PC-3 (cell line): ENCODE data around the gene TPST2. TPM values are rescaled to one million over a fixed set of nuclear protein-coding genes. Genes with fewer than 3 reads are reported as not detected.

Experiments
- ATAC-seq: fragments of 200-7000 bp; cut with Tn5 transposase; 2 replicates; pipeline ENCODE4 v1.9.1; 2020; ENCODE audit warnings: mild to moderate bottlenecking, moderate library complexity
- BruUV-seq: library from RNA; stranded (reverse); fragments of 400-500 nt; replicated peaks from 2 replicates; lab custom pipeline; 2021; lab: Mats Ljungman, UMichigan
- CTCF ChIA-PET: fragments of 300-600 bp; sonication (Branson Sonifier 250); formaldehyde crosslinking; loops from one replicate; lab custom pipeline; 2022; ENCODE audit warnings: antibody characterized with exemption; lab: Charles Lee
- POLR2A ChIA-PET: fragments of 300-600 bp; sonication (Branson Sonifier 250); formaldehyde crosslinking; loops from one replicate; lab custom pipeline; 2022; ENCODE audit warnings: antibody characterized with exemption; ENCODE audit not compliant: unreplicated experiment; lab: Charles Lee
- DNase-seq: peaks from one replicate; pipeline ENCODE4 v3.0.0-alpha.2; 2015
- H2AFZ ChIP-seq: fragments of 300-600 bp; sonication (generic); 2 replicates; pipeline ENCODE4 v1.6.0; 2016; ENCODE audit warnings: antibody characterized with exemption, low read length
- H3F3A ChIP-seq: fragments of 300-600 bp; sonication (generic); one replicate; pipeline ENCODE4 v1.6.0; 2017; ENCODE audit warnings: antibody characterized with exemption, low read length, control low read depth, mild to moderate bottlenecking; ENCODE audit not compliant: unreplicated experiment
- H3K27ac ChIP-seq: fragments of 300-600 bp; sonication (generic); 2 replicates; pipeline ENCODE4 v1.5.1; 2016; ENCODE audit warnings: mild to moderate bottlenecking, low read length
- H3K27me3 ChIP-seq: fragments of 300-600 bp; sonication (generic); 2 replicates; pipeline ENCODE4 v1.6.1; 2016; ENCODE audit warnings: low read length, mixed read lengths
- H3K36me3 ChIP-seq: fragments of 300-600 bp; sonication (generic); 2 replicates; pipeline ENCODE4 v1.6.1; 2016; ENCODE audit warnings: low read depth, mixed run types, low read length, mixed read lengths
- H3K4me1 ChIP-seq: fragments of 300-600 bp; sonication (generic); 2 replicates; pipeline ENCODE4 v1.5.1; 2016; ENCODE audit warnings: low read length; ENCODE audit not compliant: insufficient read depth
- H3K4me2 ChIP-seq: fragments of 300-600 bp; sonication (generic); 2 replicates; pipeline ENCODE4 v1.6.0; 2016; ENCODE audit warnings: low read length
- H3K4me3 ChIP-seq: fragments of 300-600 bp; sonication (generic); 2 replicates; pipeline ENCODE4 v1.5.1; 2016; ENCODE audit warnings: mild to moderate bottlenecking, low read length, mixed read lengths
- H3K79me2 ChIP-seq: fragments of 300-600 bp; sonication (generic); 2 replicates; pipeline ENCODE4 v1.6.1; 2017; ENCODE audit warnings: low read length, mixed read lengths
- H3K9ac ChIP-seq: fragments of 300-600 bp; sonication (generic); 2 replicates; pipeline ENCODE4 v1.6.0; 2016; ENCODE audit warnings: mild to moderate bottlenecking, low read length
- H3K9me2 ChIP-seq: fragments of 300-600 bp; sonication (generic); replicated peaks from 2 replicates; pipeline ENCODE4 v1.6.1; 2016; ENCODE audit warnings: mixed run types, low read length, mixed read lengths
- H3K9me3 ChIP-seq: fragments of 300-600 bp; sonication (generic); 2 replicates; pipeline ENCODE4 v1.6.1; 2016; ENCODE audit warnings: low read length, mixed read lengths
- H4K20me1 ChIP-seq: fragments of 300-600 bp; sonication (generic); 2 replicates; pipeline ENCODE4 v1.6.1; 2016; ENCODE audit warnings: low read length, mixed read lengths
- CTCF ChIP-seq: fragments of 300-600 bp; sonication (generic); conservative IDR thresholded peaks from 2 replicates; pipeline ENCODE4 v1.5.1; 2017; ENCODE audit warnings: antibody characterized with exemption, low read depth, mild to moderate bottlenecking, low read length
- EZH2 ChIP-seq: fragments of 300-600 bp; sonication (generic); IDR thresholded peaks from one replicate; pipeline ENCODE4 v1.6.1; 2017; ENCODE audit warnings: antibody characterized with exemption, mild to moderate bottlenecking, low read length; ENCODE audit not compliant: unreplicated experiment
- EZH2phosphoT487 ChIP-seq: fragments of 300-600 bp; sonication (generic); IDR thresholded peaks from 2 replicates; pipeline ENCODE4 v1.6.1; 2018; ENCODE audit warnings: mild to moderate bottlenecking, antibody characterized with exemption, low read length, borderline replicate concordance
- intact Hi-C: fragments of 100-400 bp; cut with micrococcal nuclease; formaldehyde crosslinking; loops from 2 replicates; pipeline ENCODE4 v1.9.0; 2023
- total RNA-seq: library from RNA; depleted of rRNA; stranded (reverse); fragments of >200 nt; gene quantifications from 2 replicates; pipeline ENCODE4 v1.2.3, GENCODE V29; 2014

Gene TPST2
- total RNA-seq, 1 experiment from 2014 or later, result 8.1 TPM

- POLR2A ChIA-PET, result no interaction called here
- DNase-seq, result no peak
- H3K27me3 ChIP-seq, result no peaks in the 10 kb centered on the region
- H3K27ac ChIP-seq, result no peak overlapping the region
- CTCF ChIA-PET, result no interaction called here
- no peak overlapping the region for H3K4me2 ChIP-seq
- H3K4me3 ChIP-seq, result no peak overlapping the region
- no peaks in the 10 kb centered on the region for H3K9me2 ChIP-seq
- no TSS peak for BruUV-seq
- no peaks in the 10 kb centered on the region for H3K36me3 ChIP-seq
- intact Hi-C loops, result no loop called here
- no peaks in the 10 kb centered on the region for H3F3A ChIP-seq
- H2AFZ ChIP-seq, result no peak overlapping the region
- no peaks in the 10 kb centered on the region for H4K20me1 ChIP-seq
- no peaks in the 10 kb centered on the region for H3K4me1 ChIP-seq
- no peak overlapping the region for H3K9ac ChIP-seq
- no peaks in the 10 kb centered on the region for H3K9me3 ChIP-seq
- no peak for ATAC-seq
- H3K79me2 ChIP-seq, result no peaks in the 10 kb centered on the region
- no peak for TF ChIP-seq EZH2phosphoT487
- TF ChIP-seq EZH2, result no peak
- no peak for TF ChIP-seq CTCF
These were observed 48.6 kb downstream of the TPST2 start for GRCh38 chr22:26541167-26541819.

- Histone ChIP-seq H3K9ac (no peak overlapping the region), H3K79me2 (no peaks in the 10 kb centered on the region), H3K4me2 (no peak overlapping the region), H3K27me3 (no peaks in the 10 kb centered on the region), H3K36me3 (no peaks in the 10 kb centered on the region), H3K9me3 (no peaks in the 10 kb centered on the region), H3K4me3 (no peak overlapping the region), H3K27ac (no peak overlapping the region), H3K4me1 (no peaks in the 10 kb centered on the region), H4K20me1 (no peaks in the 10 kb centered on the region), H2AFZ (no peak overlapping the region), H3F3A (no peaks in the 10 kb centered on the region), H3K9me2 (no peaks in the 10 kb centered on the region)
- intact Hi-C loops, result no loop called here
- no peak for TF ChIP-seq EZH2phosphoT487
- TF ChIP-seq EZH2, result no peak
- no peak for ATAC-seq
- POLR2A ChIA-PET, result no interaction called here
- CTCF ChIA-PET, result no interaction called here
- BruUV-seq, result no TSS peak
- DNase-seq, result no peak
These were observed 49.8 kb downstream of the TPST2 start for GRCh38 chr22:26540119-26540518.

GRCh38 chr22:26536762-26537134, 53.2 kb downstream of the TPST2 start:
- intact Hi-C loops, result no loop called here
- ATAC-seq (no peak), DNase-seq (no peak)
- H3K9ac ChIP-seq, result no peak overlapping the region
- POLR2A ChIA-PET, result no interaction called here
- TF ChIP-seq EZH2 (no peak), EZH2phosphoT487 (no peak), CTCF (no peak)
- no TSS peak for BruUV-seq
- CTCF ChIA-PET, result no interaction called here
- no peaks in the 10 kb centered on the region for H3K79me2 ChIP-seq
- H3K9me2 ChIP-seq, result no peaks in the 10 kb centered on the region
- H3K4me2 ChIP-seq, result no peak overlapping the region
- H3F3A ChIP-seq, result no peaks in the 10 kb centered on the region
- H2AFZ ChIP-seq, result no peak overlapping the region
- H3K36me3 ChIP-seq, result no peaks in the 10 kb centered on the region
- no peak overlapping the region for H3K4me3 ChIP-seq
- H3K27ac ChIP-seq, result no peak overlapping the region
- no peaks in the 10 kb centered on the region for H4K20me1 ChIP-seq
- H3K4me1 ChIP-seq, result no peaks in the 10 kb centered on the region
- no peaks in the 10 kb centered on the region for H3K27me3 ChIP-seq
- H3K9me3 ChIP-seq, result no peaks in the 10 kb centered on the region
